Measurements from ENCODE around the gene RIC8B.

DNA sequence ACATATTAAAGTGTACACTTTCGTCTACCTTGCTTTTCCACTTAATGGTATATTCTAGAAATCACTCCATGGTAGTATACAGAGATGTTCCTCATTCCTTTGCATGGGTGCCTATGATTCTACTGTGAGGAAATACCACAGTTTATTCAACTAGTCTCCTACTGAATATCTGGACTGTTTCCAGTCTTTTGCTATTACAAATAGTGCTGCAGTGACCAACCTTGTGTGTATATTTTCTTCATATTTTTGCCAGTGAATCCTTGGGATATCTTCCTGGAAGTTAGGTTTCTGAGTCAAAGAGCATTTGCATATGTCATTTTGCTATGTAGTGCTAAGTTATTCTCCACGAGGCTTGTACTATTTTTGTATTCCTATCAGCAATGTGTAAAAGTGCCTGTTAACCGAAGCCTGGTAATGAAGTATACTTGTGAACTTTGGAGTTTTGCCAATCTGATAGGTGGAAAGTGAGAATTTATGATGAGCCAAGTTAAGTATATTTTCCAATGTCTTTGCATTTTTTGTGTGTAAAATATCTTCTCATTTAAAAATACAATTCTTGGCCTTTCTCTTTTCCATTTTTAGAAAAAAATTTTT, 149.9 kb downstream of the RIC8B start:
- TF ChIP-seq, protein P1, sequence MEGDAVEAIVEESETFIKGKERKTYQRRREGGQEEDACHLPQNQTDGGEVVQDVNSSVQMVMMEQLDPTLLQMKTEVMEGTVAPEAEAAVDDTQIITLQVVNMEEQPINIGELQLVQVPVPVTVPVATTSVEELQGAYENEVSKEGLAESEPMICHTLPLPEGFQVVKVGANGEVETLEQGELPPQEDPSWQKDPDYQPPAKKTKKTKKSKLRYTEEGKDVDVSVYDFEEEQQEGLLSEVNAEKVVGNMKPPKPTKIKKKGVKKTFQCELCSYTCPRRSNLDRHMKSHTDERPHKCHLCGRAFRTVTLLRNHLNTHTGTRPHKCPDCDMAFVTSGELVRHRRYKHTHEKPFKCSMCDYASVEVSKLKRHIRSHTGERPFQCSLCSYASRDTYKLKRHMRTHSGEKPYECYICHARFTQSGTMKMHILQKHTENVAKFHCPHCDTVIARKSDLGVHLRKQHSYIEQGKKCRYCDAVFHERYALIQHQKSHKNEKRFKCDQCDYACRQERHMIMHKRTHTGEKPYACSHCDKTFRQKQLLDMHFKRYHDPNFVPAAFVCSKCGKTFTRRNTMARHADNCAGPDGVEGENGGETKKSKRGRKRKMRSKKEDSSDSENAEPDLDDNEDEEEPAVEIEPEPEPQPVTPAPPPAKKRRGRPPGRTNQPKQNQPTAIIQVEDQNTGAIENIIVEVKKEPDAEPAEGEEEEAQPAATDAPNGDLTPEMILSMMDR (conservative IDR thresholded peaks at IDR 0.05; ENCODE audit: low read length), result no peak
- TF ChIP-seq EZH2phosphoT487 (IDR thresholded peaks at IDR 0.05; ENCODE audit: borderline replicate concordance), result no peak
